Measurements from ENCODE around the gene KCNJ10.

- TF ChIP-seq CTCF (IDR thresholded peaks at IDR 0.05; ENCODE audit: poor library complexity) (peak; percentile 56), EZH2phosphoT487 (IDR thresholded peaks at IDR 0.05; ENCODE audit: low read depth, severe bottlenecking, unreplicated experiment) (no peak), EZH2 (IDR thresholded peaks at IDR 0.05; ENCODE audit: borderline replicate concordance) (no peak)
These were observed 8.7 kb upstream of the KCNJ10 start for GRCh38 chr1:160078512-160079195.
